RWPE2 (cell line): ENCODE measurements around the gene PNRC2.
A peak's percentile ranks its signal among the peaks of the same experiment; 100 is the strongest.

ENCODE experiments used
- ATAC-seq: fragments of 200-7000 bp; cut with Tn5 transposase; 3 replicates; pipeline ENCODE4 v1.9.1; 2021; ENCODE audit warnings: low read depth
- DNase-seq: peaks from one replicate; pipeline ENCODE4 v3.0.0-alpha.2; 2020; ENCODE audit warnings: low spot score
- H3K27ac ChIP-seq: fragments of 450-650 bp; 2 replicates; pipeline ENCODE4 v1.5.1; 2017; ENCODE audit warnings: mild to moderate bottlenecking; ENCODE audit not compliant: poor library complexity, severe bottlenecking
- H3K27me3 ChIP-seq: fragments of 250-450 bp; sonication (Bioruptor Pico); 2 replicates; pipeline ENCODE4 v1.5.1; 2021; ENCODE audit warnings: mild to moderate bottlenecking, moderate library complexity; ENCODE audit not compliant: insufficient read depth, poor library complexity, severe bottlenecking
- H3K36me3 ChIP-seq: fragments of 250-450 bp; sonication (Bioruptor Pico); 2 replicates; pipeline ENCODE4 v1.5.1; 2020; ENCODE audit warnings: low read depth, mild to moderate bottlenecking, moderate library complexity
- H3K4me1 ChIP-seq: fragments of 250-450 bp; sonication (Bioruptor Pico); 2 replicates; pipeline ENCODE4 v1.5.1; 2021; ENCODE audit warnings: mild to moderate bottlenecking, moderate library complexity; ENCODE audit not compliant: insufficient read depth, poor library complexity, severe bottlenecking
- H3K4me3 ChIP-seq: fragments of 250-450 bp; sonication (Bioruptor Pico); 2 replicates; pipeline ENCODE4 v1.5.1; 2021; ENCODE audit warnings: mild to moderate bottlenecking, moderate library complexity; ENCODE audit not compliant: severe bottlenecking
- H3K9me3 ChIP-seq: fragments of 250-450 bp; sonication (Bioruptor Pico); 2 replicates; pipeline ENCODE4 v1.5.1; 2021; ENCODE audit warnings: mild to moderate bottlenecking, moderate library complexity; ENCODE audit not compliant: severe bottlenecking
- CTCF ChIP-seq: fragments of 450-650 bp; IDR thresholded peaks from one replicate; pipeline ENCODE4 v1.5.1; 2017; ENCODE audit warnings: mild to moderate bottlenecking, moderate library complexity; ENCODE audit not compliant: poor library complexity, severe bottlenecking

PNRC2 gene

GRCh38 chr1:23928789-23929188, 30.8 kb upstream of the PNRC2 start:
- Histone ChIP-seq H3K4me3 (no peak overlapping the region), H3K27ac (no peak overlapping the region), H3K27me3 (no peaks in the 10 kb centered on the region), H3K9me3 (no peaks in the 10 kb centered on the region), H3K4me1 (peaks cover 9% of the 10 kb centered on the region), H3K36me3 (no peaks in the 10 kb centered on the region)
- no peak for DNase-seq
- TF ChIP-seq CTCF = no peak
- no peak for ATAC-seq

GRCh38 chr1:23930270-23930669, 29.4 kb upstream of the PNRC2 start:
- no peak overlapping the region for H3K4me3 ChIP-seq
- DNase-seq = no peak
- no peak for TF ChIP-seq CTCF
- H3K9me3 ChIP-seq = no peaks in the 10 kb centered on the region
- H3K36me3 ChIP-seq = no peaks in the 10 kb centered on the region
- H3K27me3 ChIP-seq = no peaks in the 10 kb centered on the region
- peak overlapping the region; percentile 56 for H3K27ac ChIP-seq
- peaks cover 9% of the 10 kb centered on the region for H3K4me1 ChIP-seq
- ATAC-seq = no peak

GRCh38 chr1:23930861-23931490, 28.7 kb upstream of the PNRC2 start:
- ATAC-seq = peak; percentile 42; the same call in 2 of the 3 replicates

GRCh38 chr1:23931491-23931880, 28.1 kb upstream of the PNRC2 start:
- H3K4me3 ChIP-seq = no peak overlapping the region
- no peaks in the 10 kb centered on the region for H3K27me3 ChIP-seq
- no peak for ATAC-seq
- no peaks in the 10 kb centered on the region for H3K9me3 ChIP-seq
- no peaks in the 10 kb centered on the region for H3K36me3 ChIP-seq
- peak overlapping the region; percentile 56 for H3K27ac ChIP-seq
- no peak for DNase-seq
- TF ChIP-seq CTCF = no peak
- peaks cover 9% of the 10 kb centered on the region for H3K4me1 ChIP-seq

More at GRCh38 chr1:23930861-23931490, 28.7 kb upstream of the PNRC2 start:
- no peaks in the 10 kb centered on the region for H3K9me3 ChIP-seq
- peak overlapping the region; percentile 56 for H3K27ac ChIP-seq
- TF ChIP-seq CTCF = no peak
- H3K4me1 ChIP-seq = peaks cover 9% of the 10 kb centered on the region
- no peak overlapping the region for H3K4me3 ChIP-seq
- no peak for DNase-seq
- H3K36me3 ChIP-seq = no peaks in the 10 kb centered on the region
- H3K27me3 ChIP-seq = no peaks in the 10 kb centered on the region

DNA sequence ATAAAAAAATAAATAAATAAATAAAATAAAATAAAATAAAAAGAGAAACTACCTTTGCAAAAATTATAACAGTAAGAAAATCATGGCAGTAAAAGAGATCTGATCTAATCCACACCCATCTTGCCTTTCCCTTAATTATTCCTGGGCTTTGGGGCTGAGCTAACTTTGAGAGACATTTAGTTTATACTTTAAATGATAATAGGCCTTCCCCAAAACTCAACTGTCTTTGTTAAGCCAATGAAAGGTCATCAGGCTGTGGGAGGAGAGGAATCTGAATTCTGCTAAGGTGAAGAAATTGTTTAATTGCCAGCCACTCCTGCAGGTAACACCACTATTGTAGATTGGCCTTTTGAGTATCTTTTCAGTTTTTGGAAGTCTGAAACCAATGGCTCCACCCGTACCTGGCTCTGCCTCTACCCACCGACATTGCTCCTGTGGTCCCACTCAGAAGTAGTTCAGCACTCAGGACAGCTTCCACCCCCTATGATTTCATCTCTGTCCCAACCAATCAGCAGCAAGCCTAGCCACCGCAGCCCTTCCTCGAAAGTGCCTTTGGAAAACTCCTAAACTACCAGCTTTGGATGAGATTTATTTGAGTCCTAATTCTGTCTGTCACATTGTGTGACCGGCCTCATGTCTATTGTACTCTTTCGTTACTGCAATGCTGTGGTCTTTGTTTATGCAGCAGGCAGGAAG, 23.0 kb upstream of the PNRC2 start:
- TF ChIP-seq CTCF = no peak
- Histone ChIP-seq H3K4me3 (no peak overlapping the region), H3K9me3 (no peaks in the 10 kb centered on the region), H3K27ac (no peak overlapping the region), H3K36me3 (no peaks in the 10 kb centered on the region), H3K4me1 (peaks cover 1% of the 10 kb centered on the region), H3K27me3 (no peaks in the 10 kb centered on the region)
- ATAC-seq (no peak), DNase-seq (no peak)
